Calu3 (cell line): ENCODE data around the gene MLH1. TPM values are rescaled to one million over a fixed set of nuclear protein-coding genes. Genes with fewer than 3 reads are reported as not detected.

Source experiments
- BruUV-seq: library from RNA; stranded (reverse); fragments of 400-500 nt; replicated peaks from 2 replicates; lab custom pipeline; 2021; lab: Mats Ljungman, UMichigan
- CTCF ChIA-PET: fragments of 300-600 bp; sonication (Branson Sonifier 250); formaldehyde crosslinking; loops from one replicate; lab custom pipeline; 2022; ENCODE audit warnings: antibody characterized with exemption; lab: Charles Lee
- DNase-seq: peaks from one replicate; pipeline ENCODE4 v3.0.0; 2022
- H3K27ac Mint-ChIP-seq: one replicate; pipeline ENCODE4 v1.8.0; 2022; ENCODE audit warnings: mixed read lengths; ENCODE audit not compliant: unreplicated experiment
- H3K27me3 Mint-ChIP-seq: one replicate; pipeline ENCODE4 v1.8.0; 2022; ENCODE audit warnings: mixed read lengths; ENCODE audit not compliant: unreplicated experiment
- H3K36me3 Mint-ChIP-seq: one replicate; pipeline ENCODE4 v1.8.0; 2022; ENCODE audit warnings: mild to moderate bottlenecking, moderate library complexity, mixed read lengths; ENCODE audit not compliant: insufficient read depth, unreplicated experiment
- H3K4me1 Mint-ChIP-seq: one replicate; pipeline ENCODE4 v1.8.0; 2022; ENCODE audit warnings: mild to moderate bottlenecking, low read depth, mixed read lengths; ENCODE audit not compliant: unreplicated experiment
- H3K4me3 Mint-ChIP-seq: one replicate; pipeline ENCODE4 v1.8.0; 2022; ENCODE audit warnings: mild to moderate bottlenecking, low read depth, moderate library complexity, mixed read lengths; ENCODE audit not compliant: unreplicated experiment
- H3K9me3 Mint-ChIP-seq: one replicate; pipeline ENCODE4 v1.8.0; 2022; ENCODE audit warnings: low read depth, mixed read lengths; ENCODE audit not compliant: unreplicated experiment
- CTCF ChIP-seq: fragments of 200-600 bp; IDR thresholded peaks from one replicate; pipeline ENCODE4 v1.8.0; 2022; ENCODE audit warnings: antibody characterized with exemption; ENCODE audit not compliant: unreplicated experiment
- intact Hi-C: fragments of 100-400 bp; cut with micrococcal nuclease; formaldehyde crosslinking; loops from one replicate; pipeline ENCODE4 v1.10.0; 2022; ENCODE audit not compliant: unreplicated experiment
- total RNA-seq: library from RNA; stranded (reverse); gene quantifications from 2 replicates; pipeline ENCODE4 v1.2.3, GENCODE V29; 2022

The MLH1 gene
- total RNA-seq, 1 experiment from 2014 or later: 32.8 TPM

- TF ChIP-seq CTCF: no peak
- no peak for DNase-seq
- Mint-ChIP-seq H3K27me3 (no peaks in the 10 kb centered on the region), H3K4me1 (no peaks in the 10 kb centered on the region), H3K27ac (no peak overlapping the region), H3K4me3 (no peak overlapping the region), H3K36me3 (peaks cover 19% of the 10 kb centered on the region), H3K9me3 (no peaks in the 10 kb centered on the region)
- no TSS peak for BruUV-seq
- intact Hi-C loops: loop anchor here (10.0 kb wide), 1 partner anchor 470 kb away; no protein-coding TSS in a partner anchor
- CTCF ChIA-PET: no interaction called here
These were observed 71.4 kb downstream of the MLH1 start for GRCh38 chr3:37064747-37065146.

- Mint-ChIP-seq H3K4me3 (no peak overlapping the region), H3K4me1 (no peaks in the 10 kb centered on the region), H3K36me3 (peaks cover 5% of the 10 kb centered on the region), H3K27ac (no peak overlapping the region), H3K9me3 (no peaks in the 10 kb centered on the region), H3K27me3 (no peaks in the 10 kb centered on the region)
- no TSS peak for BruUV-seq
- DNase-seq: no peak
- intact Hi-C loops: loop anchor here (10.0 kb wide), 1 partner anchor 467 kb away; no protein-coding TSS in a partner anchor
- TF ChIP-seq CTCF: no peak
- CTCF ChIA-PET: no interaction called here
These were observed 74.3 kb downstream of the MLH1 start for GRCh38 chr3:37067577-37067976.

- intact Hi-C loops: loop anchor here (10.0 kb wide), 1 partner anchor 467 kb away; no protein-coding TSS in a partner anchor
- Mint-ChIP-seq H3K27me3 (no peaks in the 10 kb centered on the region), H3K4me1 (no peaks in the 10 kb centered on the region), H3K9me3 (no peaks in the 10 kb centered on the region), H3K27ac (no peak overlapping the region), H3K4me3 (no peak overlapping the region), H3K36me3 (peaks cover 5% of the 10 kb centered on the region)
- CTCF ChIA-PET: no interaction called here
- TF ChIP-seq CTCF: no peak
- DNase-seq: no peak
- BruUV-seq: no TSS peak
These were observed 74.7 kb downstream of the MLH1 start for GRCh38 chr3:37068031-37068430.

DNA sequence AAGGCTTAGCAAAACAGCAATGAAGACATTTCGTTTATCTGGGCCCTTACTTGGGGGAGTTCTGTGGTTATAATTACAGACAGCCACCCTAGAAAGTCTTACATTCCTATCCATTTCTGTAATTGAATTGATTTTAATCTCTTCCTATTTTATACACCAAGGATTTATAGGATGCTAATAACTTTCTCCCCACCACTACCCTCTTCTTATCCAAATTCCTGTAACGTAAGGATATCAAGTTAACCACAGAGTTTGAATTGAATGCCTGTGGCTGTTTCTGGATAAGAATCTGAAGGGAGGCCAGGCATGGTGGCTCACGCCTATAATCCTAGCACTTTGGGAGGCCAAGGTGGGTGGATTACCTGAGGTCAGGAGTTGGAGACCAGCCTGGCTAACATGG is 78.6 kb downstream of the MLH1 start:
- Mint-ChIP-seq H3K9me3 (no peaks in the 10 kb centered on the region), H3K27me3 (no peaks in the 10 kb centered on the region), H3K4me3 (no peak overlapping the region), H3K27ac (no peak overlapping the region), H3K36me3 (peaks cover 8% of the 10 kb centered on the region), H3K4me1 (no peaks in the 10 kb centered on the region)
- CTCF ChIA-PET: no interaction called here
- no TSS peak for BruUV-seq
- intact Hi-C loops: no loop called here
- TF ChIP-seq CTCF: no peak
- DNase-seq: no peak
